22Rv1 (cell line): ENCODE results near the gene OGFOD2.

Experiments
- ZFX ChIP-seq: fragments of 450-650 bp; IDR thresholded peaks from 2 replicates; pipeline ENCODE4 v1.6.1; 2017; ENCODE audit warnings: antibody characterized with exemption, borderline replicate concordance
- TF ChIP-seq, protein P1 (sequence below): fragments of 450-650 bp; IDR thresholded peaks from 2 replicates; pipeline ENCODE4 v1.5.1; 2017; ENCODE audit warnings: mild to moderate bottlenecking

DNA sequence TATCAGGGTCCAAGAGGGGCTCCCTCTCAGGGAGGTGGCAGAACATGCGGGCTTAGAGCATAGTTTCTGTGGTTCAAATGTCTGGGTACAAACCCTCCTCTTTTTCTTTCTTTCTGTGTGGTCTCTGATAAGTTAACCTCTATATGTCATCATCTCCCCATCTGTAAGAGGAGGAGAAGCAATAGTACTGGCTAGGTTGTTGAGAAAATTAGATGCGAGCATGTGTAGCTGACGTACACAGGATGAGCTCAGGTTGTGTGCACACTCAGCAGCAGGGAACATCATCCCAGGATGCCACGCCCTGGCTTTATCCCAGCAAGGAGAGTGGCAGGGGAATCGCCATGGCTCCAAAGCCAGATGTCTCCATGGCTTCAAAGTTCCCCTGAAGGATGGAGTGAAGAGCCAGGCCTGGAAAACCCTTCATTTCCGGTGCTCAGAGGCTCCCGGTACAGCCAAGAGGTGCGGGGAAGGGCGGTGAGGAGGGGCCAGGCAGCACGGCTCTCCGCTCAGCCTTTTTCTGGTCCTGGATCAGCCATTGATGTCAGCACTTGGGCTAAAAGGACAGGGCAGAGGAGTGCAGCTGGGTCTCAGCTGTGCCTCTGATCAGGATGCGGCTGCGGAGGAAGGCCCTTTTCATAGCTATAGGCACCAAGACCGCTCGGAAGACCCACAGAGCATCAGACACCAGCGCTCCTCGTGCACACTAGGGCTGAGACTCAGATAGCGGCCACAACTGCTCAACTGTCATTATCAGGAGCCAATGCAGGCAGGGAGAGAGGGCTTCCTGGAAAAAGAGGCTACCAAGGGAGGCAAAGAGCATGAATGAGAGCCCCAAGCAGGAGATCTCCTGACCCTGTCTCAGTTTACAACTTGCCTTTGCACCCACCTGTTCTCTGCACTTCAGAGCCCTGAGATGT is 46.9 kb downstream of the OGFOD2 start:
- TF ChIP-seq, protein P1, sequence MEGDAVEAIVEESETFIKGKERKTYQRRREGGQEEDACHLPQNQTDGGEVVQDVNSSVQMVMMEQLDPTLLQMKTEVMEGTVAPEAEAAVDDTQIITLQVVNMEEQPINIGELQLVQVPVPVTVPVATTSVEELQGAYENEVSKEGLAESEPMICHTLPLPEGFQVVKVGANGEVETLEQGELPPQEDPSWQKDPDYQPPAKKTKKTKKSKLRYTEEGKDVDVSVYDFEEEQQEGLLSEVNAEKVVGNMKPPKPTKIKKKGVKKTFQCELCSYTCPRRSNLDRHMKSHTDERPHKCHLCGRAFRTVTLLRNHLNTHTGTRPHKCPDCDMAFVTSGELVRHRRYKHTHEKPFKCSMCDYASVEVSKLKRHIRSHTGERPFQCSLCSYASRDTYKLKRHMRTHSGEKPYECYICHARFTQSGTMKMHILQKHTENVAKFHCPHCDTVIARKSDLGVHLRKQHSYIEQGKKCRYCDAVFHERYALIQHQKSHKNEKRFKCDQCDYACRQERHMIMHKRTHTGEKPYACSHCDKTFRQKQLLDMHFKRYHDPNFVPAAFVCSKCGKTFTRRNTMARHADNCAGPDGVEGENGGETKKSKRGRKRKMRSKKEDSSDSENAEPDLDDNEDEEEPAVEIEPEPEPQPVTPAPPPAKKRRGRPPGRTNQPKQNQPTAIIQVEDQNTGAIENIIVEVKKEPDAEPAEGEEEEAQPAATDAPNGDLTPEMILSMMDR = no peak
- TF ChIP-seq ZFX = no peak
